H9 (cell line): ENCODE results near the gene CDH19. TPM values are rescaled to one million over a fixed set of nuclear protein-coding genes. Genes with fewer than 3 reads are reported as not detected.

ENCODE experiments used
- DNase-seq: peaks from one replicate; pipeline ENCODE4 v3.0.0-alpha.2; 2017
- H2AFZ ChIP-seq: one replicate; pipeline ENCODE4 v1.6.1; 2013; ENCODE audit warnings: mild to moderate bottlenecking, low read length, control low read depth, moderate library complexity
- H2AK5ac ChIP-seq: 2 replicates; pipeline ENCODE4 v1.6.1; 2013; ENCODE audit warnings: low read length, control low read depth, mixed read lengths; ENCODE audit not compliant: insufficient read length
- H2BK120ac ChIP-seq: one replicate; pipeline ENCODE4 v1.6.1; 2013; ENCODE audit warnings: low read depth, mild to moderate bottlenecking, low read length, control low read depth, inconsistent platforms; ENCODE audit not compliant: poor library complexity, severe bottlenecking
- H2BK12ac ChIP-seq: 2 replicates; pipeline ENCODE4 v1.6.1; 2013; ENCODE audit warnings: low read length, control low read depth, mixed read lengths, low read depth; ENCODE audit not compliant: insufficient read length
- H2BK15ac ChIP-seq: 2 replicates; pipeline ENCODE4 v1.6.1; 2013; ENCODE audit warnings: low read depth, low read length, control low read depth
- H2BK20ac ChIP-seq: one replicate; pipeline ENCODE4 v1.6.1; 2013; ENCODE audit warnings: low read depth, mild to moderate bottlenecking, low read length, control low read depth, inconsistent platforms; ENCODE audit not compliant: poor library complexity, severe bottlenecking
- H2BK5ac ChIP-seq: 2 replicates; pipeline ENCODE4 v1.6.1; 2013; ENCODE audit warnings: low read length, control low read depth, mixed read lengths; ENCODE audit not compliant: insufficient read length
- H3K14ac ChIP-seq: 2 replicates; pipeline ENCODE4 v1.6.1; 2013; ENCODE audit warnings: low read length, control low read depth; ENCODE audit not compliant: insufficient read depth
- H3K18ac ChIP-seq: 2 replicates; pipeline ENCODE4 v1.6.1; 2013; ENCODE audit warnings: low read depth, mild to moderate bottlenecking, mixed read lengths, low read length, control low read depth; ENCODE audit not compliant: insufficient read length
- H3K23ac ChIP-seq: 2 replicates; pipeline ENCODE4 v1.6.1; 2013; ENCODE audit warnings: low read length, control low read depth, mixed read lengths, low read depth; ENCODE audit not compliant: insufficient read length
- H3K23me2 ChIP-seq: 2 replicates; pipeline ENCODE4 v1.6.1; 2013; ENCODE audit warnings: low read depth, mild to moderate bottlenecking, mixed read lengths, low read length, control low read depth; ENCODE audit not compliant: insufficient read length, poor library complexity, severe bottlenecking
- H3K27ac ChIP-seq: 2 replicates; pipeline ENCODE4 v1.5.1; 2013; ENCODE audit warnings: low read length, control low read depth, mixed read lengths, low read depth; ENCODE audit not compliant: insufficient read length
- H3K27me3 ChIP-seq: 2 replicates; pipeline ENCODE4 v1.6.1; 2013; ENCODE audit warnings: low read length, control low read depth, inconsistent platforms; ENCODE audit not compliant: insufficient read depth
- H3K4ac ChIP-seq: 2 replicates; pipeline ENCODE4 v1.6.1; 2013; ENCODE audit warnings: low read depth, mild to moderate bottlenecking, control low read depth, inconsistent platforms, low read length, moderate library complexity
- H3K4me1 ChIP-seq: 2 replicates; pipeline ENCODE4 v1.6.1; 2013; ENCODE audit warnings: low read length, control low read depth, inconsistent platforms; ENCODE audit not compliant: insufficient read depth
- H3K4me2 ChIP-seq: 2 replicates; pipeline ENCODE4 v1.6.1; 2013; ENCODE audit warnings: low read length, control low read depth, mixed read lengths; ENCODE audit not compliant: insufficient read length, insufficient read depth
- H3K56ac ChIP-seq: 2 replicates; pipeline ENCODE4 v1.6.1; 2013; ENCODE audit warnings: low read depth, mild to moderate bottlenecking, mixed read lengths, low read length, control low read depth; ENCODE audit not compliant: insufficient read length
- H3K79me1 ChIP-seq: 2 replicates; pipeline ENCODE4 v1.6.1; 2013; ENCODE audit warnings: low read depth, mild to moderate bottlenecking, moderate library complexity, low read length, control low read depth, inconsistent platforms; ENCODE audit not compliant: insufficient read depth, poor library complexity, severe bottlenecking
- H3K79me2 ChIP-seq: 2 replicates; pipeline ENCODE4 v1.6.1; 2013; ENCODE audit warnings: low read length, control low read depth, inconsistent platforms; ENCODE audit not compliant: insufficient read depth
- H3K9ac ChIP-seq: 2 replicates; pipeline ENCODE4 v1.6.1; 2013; ENCODE audit warnings: low read length, control low read depth, mixed read lengths; ENCODE audit not compliant: insufficient read length; ENCODE audit errors: extremely low read depth
- H3K9me3 ChIP-seq: one replicate; pipeline ENCODE4 v1.6.1; 2013; ENCODE audit warnings: low read depth, low read length, inconsistent platforms; ENCODE audit not compliant: control insufficient read depth
- H3T11ph ChIP-seq: one replicate; pipeline ENCODE4 v1.6.1; 2013; ENCODE audit warnings: mild to moderate bottlenecking, low read length, control low read depth, inconsistent platforms
- H4K20me1 ChIP-seq: one replicate; pipeline ENCODE4 v1.6.1; 2013; ENCODE audit not compliant: control insufficient read depth, insufficient read length, insufficient read depth
- H4K5ac ChIP-seq: 2 replicates; pipeline ENCODE4 v1.6.1; 2013; ENCODE audit warnings: low read depth, mild to moderate bottlenecking, mixed read lengths, low read length, control low read depth; ENCODE audit not compliant: insufficient read length
- H4K8ac ChIP-seq: replicated peaks from 2 replicates; pipeline ENCODE4 v1.6.1; 2013; ENCODE audit warnings: low read length, control low read depth, mixed read lengths, low read depth; ENCODE audit not compliant: insufficient read length
- H4K91ac ChIP-seq: 2 replicates; pipeline ENCODE4 v1.6.1; 2013; ENCODE audit warnings: low read depth, mild to moderate bottlenecking, moderate library complexity, mixed read lengths, low read length, control low read depth; ENCODE audit not compliant: insufficient read length
- H3K27ac Mint-ChIP-seq, 3 experiments: 2 replicates in 2 of 3; 3 replicates in 1 of 3; pipeline ENCODE4 v1.8.0; 2020 to 2021; ENCODE audit warnings: mixed read lengths in 3 of 3, mild to moderate bottlenecking in 1 of 3, moderate library complexity in 1 of 3
- H3K27me3 Mint-ChIP-seq: 2 replicates; pipeline ENCODE4 v1.8.0; 2021; ENCODE audit warnings: low read depth, mild to moderate bottlenecking, moderate library complexity, mixed read lengths
- H3K36me3 Mint-ChIP-seq, 3 experiments: 2 replicates in 2 of 3; 3 replicates in 1 of 3; pipeline ENCODE4 v1.8.0; 2020 to 2021; ENCODE audit warnings: low read depth in 3 of 3, mixed read lengths in 3 of 3; ENCODE audit not compliant: insufficient read depth in 1 of 3
- H3K4me1 Mint-ChIP-seq, 2 experiments: 2 replicates each; pipeline ENCODE4 v1.8.0; 2020; ENCODE audit warnings: mixed read lengths in 2 of 2
- H3K4me3 Mint-ChIP-seq, 2 experiments: 2 replicates in 1 of 2; 3 replicates in 1 of 2; pipeline ENCODE4 v1.8.0; 2020 to 2021; ENCODE audit warnings: mild to moderate bottlenecking in 2 of 2, mixed read lengths in 2 of 2, moderate library complexity in 1 of 2
- H3K9me3 Mint-ChIP-seq, 2 experiments: 2 replicates in 1 of 2; 3 replicates in 1 of 2; pipeline ENCODE4 v1.8.0; 2020; ENCODE audit warnings: mild to moderate bottlenecking in 2 of 2, mixed read lengths in 2 of 2, moderate library complexity in 1 of 2
- CTCF ChIP-seq: fragments of 200-600 bp; sonication (generic); conservative IDR thresholded peaks from 3 replicates; pipeline ENCODE4 v1.8.0; 2021; ENCODE audit warnings: antibody characterized with exemption, mild to moderate bottlenecking
- WGBS: extraction: QIAGEN DNeasy Blood & Tissue Kit; methylation state at CpG from one replicate; pipeline ENCODE4 v1.1.7; 2013; ENCODE audit warnings: missing lambda C conversion rate, low lambda C conversion rate, mixed read lengths; ENCODE audit not compliant: insufficient read length; ENCODE audit errors: extremely low coverage; 5-methylcytosine and 5-hydroxymethylcytosine counted together
- total RNA-seq: library from RNA; stranded (reverse); gene quantifications from 2 replicates; pipeline ENCODE4 v1.2.1, GENCODE V29; 2021

The CDH19 gene
- total RNA-seq, 1 experiment from 2014 or later: not detected

DNA sequence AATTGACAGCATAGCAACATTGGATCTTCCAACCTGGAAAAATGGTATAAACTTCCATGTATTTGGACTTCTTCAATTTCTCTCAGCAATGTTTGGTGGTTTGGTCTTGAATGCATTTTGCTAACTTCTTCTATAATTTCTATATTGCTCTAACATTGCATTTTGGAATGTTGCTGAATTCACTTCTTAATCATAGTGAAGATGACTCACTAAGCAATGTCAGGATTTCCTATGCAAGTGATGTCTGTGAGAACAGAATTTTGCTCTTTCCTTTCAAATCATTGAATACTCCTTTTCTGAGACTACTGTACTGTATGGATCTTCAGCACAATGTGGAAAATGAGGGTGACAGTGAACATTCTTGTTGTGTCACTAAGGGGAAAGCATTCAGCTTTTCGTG is 28.9 kb upstream of the CDH19 start:
- no peak overlapping the region for H2AFZ ChIP-seq
- H3K18ac ChIP-seq: no peak overlapping the region
- no peak overlapping the region for H4K5ac ChIP-seq
- peaks cover 0 to 4% of the 10 kb centered on the region in 2 experiments; a peak in 1 of 4 replicates for H3K4me1 Mint-ChIP-seq
- no peaks in the 10 kb centered on the region for H3K4me1 ChIP-seq
- no peak overlapping the region for H3K4me2 ChIP-seq
- H3K9ac ChIP-seq: no peak overlapping the region
- H3T11ph ChIP-seq: no peak overlapping the region
- no peak overlapping the region for H3K23ac ChIP-seq
- no peak overlapping the region for H2AK5ac ChIP-seq
- no peak overlapping the region for H3K56ac ChIP-seq
- no peak overlapping the region for H2BK5ac ChIP-seq
- no peaks in the 10 kb centered on the region for H3K27me3 Mint-ChIP-seq
- no peak overlapping the region for H2BK15ac ChIP-seq
- DNase-seq: no peak
- no peak overlapping the region for H3K27ac ChIP-seq
- H3K9me3 ChIP-seq: no peaks in the 10 kb centered on the region
- no peak overlapping the region for H3K27ac Mint-ChIP-seq
- TF ChIP-seq CTCF: no peak
- H2BK20ac ChIP-seq: no peak overlapping the region
- H4K8ac ChIP-seq: no peak overlapping the region
- H3K36me3 Mint-ChIP-seq: no peaks in the 10 kb centered on the region; a peak in 1 of 7 replicates
- H3K4ac ChIP-seq: no peak overlapping the region
- no peak overlapping the region for H3K14ac ChIP-seq
- no peak overlapping the region for H2BK12ac ChIP-seq
- no peaks in the 10 kb centered on the region for H3K27me3 ChIP-seq
- H2BK120ac ChIP-seq: no peak overlapping the region
- WGBS: no CpG with 5 or more reads among the region's 1 CpG
- no peaks in the 10 kb centered on the region for H3K9me3 Mint-ChIP-seq
- no peak overlapping the region for H4K91ac ChIP-seq
- no peaks in the 10 kb centered on the region for H3K79me1 ChIP-seq
- no peaks in the 10 kb centered on the region for H4K20me1 ChIP-seq
- no peak overlapping the region for H3K4me3 Mint-ChIP-seq
- no peaks in the 10 kb centered on the region for H3K23me2 ChIP-seq
- H3K79me2 ChIP-seq: no peaks in the 10 kb centered on the region
